NCI-H1436 treated with DMSO at 0.1 percent for 48 hours (cell line): ENCODE results near the gene PABPC1L2A.
"Not testable (repeated sequence)": the region's sequence is repeated elsewhere in the genome, so short reads cannot be mapped to it uniquely, and the experiment has no call there.

Experiments
- DNase-seq: peaks from one replicate; lab custom pipeline; 2025; lab: John Stamatoyannopoulos, UW

The PABPC1L2A gene

DNA sequence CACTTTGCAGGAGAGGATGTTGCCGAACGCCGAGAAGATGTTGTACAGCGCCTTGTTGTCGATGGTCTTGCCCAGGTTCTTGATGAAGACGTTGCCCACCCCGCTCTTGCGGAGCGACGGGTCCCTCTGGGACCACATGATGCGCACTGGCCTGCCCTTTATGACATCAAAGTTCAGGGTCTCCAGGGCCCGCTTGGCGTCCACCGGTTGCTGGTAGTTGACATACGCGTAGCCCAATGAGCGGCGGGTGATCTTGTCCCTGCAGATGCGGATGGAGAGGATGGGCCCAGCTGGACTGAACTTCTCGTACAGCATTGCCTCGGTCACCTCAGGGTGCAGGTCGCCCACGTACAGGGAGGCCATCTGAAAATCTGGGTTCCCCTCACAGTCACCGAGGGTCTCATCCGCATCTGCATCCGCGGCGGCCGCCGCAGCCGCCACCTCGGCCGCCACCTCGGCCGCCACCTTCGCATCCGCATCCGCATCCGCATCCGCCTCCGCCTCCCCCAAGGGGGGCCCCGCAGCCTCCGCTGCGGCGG, at the start of gene PABPC1L2A:
PABPC1L2A (minus strand) TSS at position 489 of the 539 bp plus-strand sequence; CDS start at position 363, 126 bp downstream.
- not testable (repeated sequence) for DNase-seq

DNA sequence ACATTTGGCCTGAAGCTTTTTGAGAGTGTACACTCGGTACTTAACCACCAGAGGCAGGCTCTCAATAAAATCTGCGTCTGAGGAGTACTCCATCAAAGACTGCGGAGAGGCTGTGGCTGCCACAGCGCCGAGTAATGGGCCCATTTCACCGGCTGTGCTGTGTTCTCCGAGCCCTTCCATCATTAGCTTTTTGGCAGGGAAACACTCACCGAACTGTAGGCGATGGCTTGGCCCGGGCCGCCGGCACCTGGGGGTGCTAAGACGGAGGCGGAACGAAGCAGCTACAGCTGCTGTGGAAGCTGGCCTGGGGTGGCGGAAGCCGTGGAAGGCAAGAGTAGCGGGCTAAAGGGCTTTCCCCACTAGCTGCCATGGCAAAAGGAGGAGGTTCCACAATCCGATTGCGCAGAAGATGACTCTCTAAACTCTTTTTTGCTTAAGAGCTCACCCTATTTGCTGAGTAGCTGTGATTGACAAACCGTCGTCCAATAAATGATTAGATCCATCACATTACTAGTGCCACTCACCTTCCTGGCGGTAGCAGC, 48.5 kb upstream of the PABPC1L2A start:
- DNase-seq, result no peak

DNA sequence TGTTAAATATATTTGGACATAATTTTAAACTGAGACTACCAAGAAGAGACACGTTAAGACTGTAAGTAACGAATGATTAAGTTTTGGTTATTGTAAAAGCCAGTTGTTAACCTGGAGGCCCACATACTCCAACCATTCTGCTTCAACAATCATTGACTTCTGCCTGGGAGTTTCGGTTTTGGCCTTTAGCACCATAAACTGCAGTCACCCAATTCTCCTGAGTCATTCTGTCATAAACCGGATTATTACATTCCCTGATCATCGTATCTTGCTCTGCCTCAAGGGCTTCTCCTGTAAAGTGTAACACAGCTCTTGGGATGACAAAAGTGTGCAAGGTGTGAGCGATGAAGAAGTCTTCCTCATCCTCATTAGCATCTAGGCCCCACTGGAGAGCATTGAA, 46.9 kb upstream of the PABPC1L2A start:
- no peak for DNase-seq

DNA sequence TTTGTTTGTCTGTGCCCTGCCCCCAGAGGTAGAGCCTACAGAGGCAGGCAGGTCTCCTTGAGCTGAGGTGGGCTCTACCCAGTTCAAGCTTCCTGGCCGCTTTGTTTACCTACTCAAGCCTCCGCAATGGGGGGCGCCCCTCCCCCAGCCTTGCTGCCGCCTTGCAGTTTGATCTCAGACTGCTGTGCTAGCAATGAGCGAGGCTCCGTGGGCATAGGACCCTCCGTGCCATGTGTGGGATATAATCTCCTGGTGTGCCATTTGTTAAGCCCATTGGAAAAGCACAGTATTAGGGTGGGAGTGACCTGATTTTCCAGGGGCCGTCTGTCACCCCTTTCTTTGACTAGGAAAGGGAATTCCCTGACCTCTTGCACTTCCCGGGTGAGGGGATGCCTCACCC, 20.2 kb upstream of the PABPC1L2A start:
- not testable (repeated sequence) for DNase-seq

DNA sequence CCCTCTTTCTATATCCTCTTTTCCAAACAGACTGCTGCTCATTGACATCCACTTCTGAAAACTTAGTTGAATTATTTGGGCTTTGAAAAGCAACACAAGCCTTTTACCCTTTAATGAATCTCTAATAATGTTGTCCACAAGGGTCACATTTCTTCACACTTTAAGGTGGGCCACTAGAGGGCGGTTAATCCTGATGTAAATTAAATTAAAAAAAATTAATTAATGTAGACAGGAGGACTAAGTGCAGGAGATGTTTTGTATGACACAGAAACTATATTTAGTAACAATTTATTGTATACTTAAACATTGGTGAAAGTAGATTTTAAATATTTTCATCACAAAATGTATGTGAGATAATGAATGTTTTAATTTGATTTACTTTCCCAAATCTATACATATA, 7.5 kb upstream of the PABPC1L2A start:
- DNase-seq, result not testable (repeated sequence)

DNA sequence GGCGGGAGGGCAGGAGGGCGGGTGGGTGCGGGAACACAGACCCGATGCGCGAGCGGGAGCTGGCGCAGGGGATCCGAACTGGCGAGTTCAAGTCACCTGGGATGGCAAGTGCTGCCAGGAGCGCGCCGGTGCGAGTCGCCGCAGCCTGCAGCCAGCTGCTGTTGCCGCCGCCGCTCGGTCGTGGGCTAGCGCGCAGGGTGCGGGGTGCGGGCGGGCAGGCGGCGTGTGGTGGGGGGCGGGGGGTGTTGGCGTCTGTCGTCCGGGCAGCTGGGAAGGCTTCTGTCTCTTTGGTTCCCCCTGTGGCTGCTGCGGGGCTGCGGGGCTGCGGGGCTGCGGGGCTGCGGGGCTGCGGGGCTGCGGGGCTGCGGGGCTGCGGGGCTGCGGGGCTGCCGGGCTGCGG, 572 bp upstream of the PABPC1L2A start:
- DNase-seq, result not testable (repeated sequence)

DNA sequence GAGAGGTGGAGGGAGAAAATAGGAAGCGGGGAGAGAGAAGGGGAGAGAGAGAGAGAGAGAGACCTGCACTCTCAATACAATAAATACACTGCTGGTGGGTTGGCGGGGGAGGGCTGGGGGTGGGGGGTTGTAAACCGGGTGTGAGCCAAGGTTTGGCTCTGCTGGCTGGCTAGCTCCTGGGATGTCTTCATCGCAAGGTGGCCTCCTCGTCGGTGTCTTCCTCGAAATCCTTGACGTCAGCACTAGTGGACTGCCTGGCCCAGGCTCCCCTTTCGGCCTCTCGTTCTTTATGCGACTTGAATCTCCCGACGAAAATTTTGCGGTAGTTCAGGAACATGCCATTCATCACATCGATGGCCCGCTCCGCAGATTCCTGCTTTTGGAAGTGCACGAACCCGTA, 715 bp downstream of the PABPC1L2A start:
- not testable (repeated sequence) for DNase-seq

DNA sequence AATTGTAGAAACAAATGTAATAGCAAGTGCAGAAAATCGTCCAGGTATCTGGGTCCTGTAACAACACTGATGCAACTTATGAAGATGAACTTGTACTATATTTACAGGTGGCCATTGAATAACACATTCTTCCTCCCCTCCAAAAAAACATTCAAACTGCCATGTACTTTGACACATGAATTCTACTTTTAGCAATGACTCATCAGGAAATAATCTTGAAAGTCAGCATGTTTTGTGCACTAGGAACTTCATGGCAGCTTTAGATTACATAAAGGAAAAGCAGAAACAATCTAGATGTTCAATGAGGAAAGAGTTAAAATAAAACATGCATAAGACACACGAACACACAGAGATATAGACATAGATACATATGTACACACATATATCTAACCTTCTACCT, 2.5 kb downstream of the PABPC1L2A start:
- DNase-seq, result no peak

DNA sequence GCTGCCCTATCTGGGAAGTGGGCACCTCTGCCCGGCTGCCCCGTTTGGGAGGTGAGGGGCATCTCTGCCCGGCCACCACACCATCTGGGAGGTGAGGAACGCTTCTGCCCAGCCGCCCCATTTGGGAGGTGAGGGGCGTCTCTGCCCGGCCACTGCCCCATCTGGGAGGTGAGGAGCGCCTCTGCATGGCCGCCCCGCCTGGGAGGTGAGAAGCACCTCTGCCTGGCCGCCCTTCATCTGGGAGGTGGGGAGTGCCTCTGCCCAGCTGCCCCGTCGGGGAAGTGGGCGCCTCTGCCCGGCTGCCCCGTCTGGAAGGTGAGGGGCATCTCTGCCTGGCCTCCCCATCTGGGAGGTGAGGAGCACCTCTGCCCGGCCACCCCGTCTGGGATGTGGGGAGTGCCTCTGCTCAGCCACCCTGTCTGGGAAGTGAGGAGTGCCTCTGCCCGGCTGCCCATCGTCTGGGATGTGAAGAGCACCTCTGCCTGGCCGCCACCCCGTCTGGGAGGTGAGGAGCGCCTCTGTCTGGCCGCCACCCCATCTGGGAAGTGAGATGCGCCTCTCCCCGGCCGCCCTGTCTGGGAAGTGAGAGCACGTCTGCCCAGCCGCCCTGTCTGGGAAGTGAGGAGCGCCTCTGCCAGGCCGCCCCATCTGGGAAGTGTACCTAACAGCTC, 9.8 kb downstream of the PABPC1L2A start:
- DNase-seq, result no peak

DNA sequence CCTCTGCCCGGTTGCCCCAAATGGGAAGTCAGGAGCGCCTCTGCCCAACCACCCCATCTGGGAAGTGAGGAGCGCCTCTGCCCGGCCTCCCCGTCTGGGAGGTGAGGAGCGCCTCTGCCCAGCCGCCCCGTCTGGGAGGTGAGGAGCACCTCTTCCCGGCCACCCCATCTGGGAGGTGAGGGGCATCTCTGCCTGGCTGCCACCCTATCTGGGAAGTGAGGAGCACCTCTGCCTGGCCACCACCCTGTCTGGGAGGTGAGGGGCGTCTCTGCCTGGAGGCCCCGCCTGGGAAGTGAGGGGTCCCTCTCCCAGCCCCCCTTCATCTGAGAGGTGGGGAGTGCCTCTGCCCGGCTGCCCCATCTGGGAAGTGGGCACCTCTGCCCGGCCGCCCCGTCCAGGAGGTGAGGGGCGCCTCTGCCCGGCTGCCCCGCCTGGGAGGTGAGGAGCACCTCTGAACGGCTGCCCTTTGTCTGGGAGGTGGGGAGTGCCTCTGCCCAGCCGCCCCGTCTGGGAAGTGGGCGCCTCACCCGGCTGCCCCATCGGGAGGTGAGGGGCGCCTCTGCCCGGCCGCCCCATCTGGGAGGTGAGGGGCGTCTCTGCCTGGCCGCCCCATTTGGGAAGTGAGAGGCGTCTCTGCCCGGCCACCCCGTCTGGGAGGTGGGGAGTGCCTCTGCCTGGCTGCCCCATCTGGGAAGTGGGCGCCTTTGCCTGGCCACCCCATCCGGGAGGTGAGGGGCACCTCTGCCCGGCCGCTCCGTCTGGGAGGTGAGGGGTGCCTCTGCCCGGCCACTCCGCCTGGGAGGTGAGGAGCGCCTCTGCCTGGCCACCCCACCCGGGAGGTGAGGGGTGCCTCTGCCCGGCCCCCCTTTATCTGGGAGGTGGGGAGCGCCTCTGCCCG, 10.6 kb downstream of the PABPC1L2A start:
- no peak for DNase-seq

DNA sequence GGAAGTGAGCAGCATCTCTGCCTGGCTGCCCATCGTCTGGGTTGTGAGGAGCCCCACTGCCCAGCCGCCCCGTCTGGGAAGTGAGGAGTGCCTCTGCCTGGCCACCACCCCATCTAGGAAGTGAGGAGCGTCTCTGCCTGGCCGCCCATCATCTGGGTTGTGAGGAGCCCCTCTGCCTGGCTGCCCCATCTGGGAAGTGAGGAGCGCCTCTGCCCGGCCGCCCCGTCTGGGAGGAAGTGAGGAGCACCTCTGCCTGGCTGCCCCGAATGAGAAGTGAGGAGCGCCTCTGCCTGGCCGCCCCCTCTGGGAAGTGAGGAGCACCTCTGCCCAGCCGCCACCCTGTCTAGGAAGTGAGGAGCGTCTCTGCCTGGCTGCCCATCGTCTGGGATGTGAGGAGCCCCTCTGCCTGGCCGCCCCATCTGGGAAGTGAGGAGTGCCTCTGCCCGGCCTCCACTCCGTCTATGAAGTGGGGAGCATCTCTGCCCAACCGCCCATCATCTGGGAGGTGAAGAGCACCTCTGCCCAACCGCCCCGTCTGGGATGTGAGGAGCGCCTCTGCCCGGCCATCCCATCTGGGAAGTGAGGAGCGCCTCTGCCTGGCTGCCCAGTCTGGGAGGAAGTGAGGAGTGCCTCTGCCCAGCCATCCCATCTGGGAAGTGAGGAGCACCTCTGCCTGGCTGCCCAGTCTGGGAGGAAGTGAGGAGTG, 11.4 kb downstream of the PABPC1L2A start:
- DNase-seq, result not testable (repeated sequence)

DNA sequence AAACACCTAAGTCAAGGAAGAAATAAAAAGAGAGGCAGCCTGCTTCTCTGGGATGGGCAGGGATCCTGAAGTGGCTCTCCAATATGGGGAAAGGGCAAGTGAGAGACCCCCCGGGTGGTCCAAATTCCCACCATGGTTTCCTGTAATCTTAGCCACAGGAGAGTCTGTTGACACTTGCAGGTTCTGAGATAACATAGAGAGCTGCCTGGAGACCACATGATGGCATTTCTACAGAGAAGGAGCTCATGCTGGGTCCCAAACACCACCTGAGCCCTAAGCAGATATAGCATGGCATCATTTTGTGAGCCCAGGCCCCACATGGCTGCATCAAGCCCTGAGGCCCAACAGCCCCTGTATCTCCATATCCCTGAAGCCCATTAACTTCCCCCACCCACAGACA, 50.4 kb downstream of the PABPC1L2A start:
- DNase-seq, result no peak
